ENCODE data around the gene ANKMY1.

The ANKMY1 gene

GRCh38 chr2:240460781-240461431 is 96.9 kb downstream of the ANKMY1 start:
- H3K4me3 ChIP-seq (replicated peaks; ENCODE audit: low read depth, low read length), result no peak overlapping the region
- DNase-seq (ENCODE audit: extremely low read depth, low read depth), result no peak
- peak; percentile 15 for TF ChIP-seq CTCF (IDR thresholded peaks at IDR 0.05; ENCODE audit: low read depth, low read length, missing control alignments)

GRCh38 chr2:240460253-240460711 is 97.5 kb downstream of the ANKMY1 start:
- H3K4me3 ChIP-seq (replicated peaks; ENCODE audit: low read depth, low read length), result no peak overlapping the region
- TF ChIP-seq CTCF (IDR thresholded peaks at IDR 0.05; ENCODE audit: low read depth, low read length, missing control alignments), result no peak

GRCh38 chr2:240459401-240460252 is 98.2 kb downstream of the ANKMY1 start:
- no peak overlapping the region for H3K4me3 ChIP-seq (replicated peaks; ENCODE audit: low read depth, low read length)
- no peak for DNase-seq (ENCODE audit: extremely low read depth, low read depth)
- no peak for TF ChIP-seq CTCF (IDR thresholded peaks at IDR 0.05; ENCODE audit: low read depth, low read length, missing control alignments)

More at GRCh38 chr2:240460253-240460711, 97.5 kb downstream of the ANKMY1 start:
- no peak for DNase-seq (ENCODE audit: extremely low read depth, low read depth)

GRCh38 chr2:240458900-240459391 is 98.8 kb downstream of the ANKMY1 start:
- TF ChIP-seq CTCF (IDR thresholded peaks at IDR 0.05; ENCODE audit: low read depth, low read length, missing control alignments), result no peak
- no peak for DNase-seq (ENCODE audit: extremely low read depth, low read depth)
- H3K4me3 ChIP-seq (replicated peaks; ENCODE audit: low read depth, low read length), result no peak overlapping the region

GRCh38 chr2:240458044-240458899 is 99.5 kb downstream of the ANKMY1 start:
- TF ChIP-seq CTCF (IDR thresholded peaks at IDR 0.05; ENCODE audit: low read depth, low read length, missing control alignments), result no peak
- no peak for DNase-seq (ENCODE audit: extremely low read depth, low read depth)
- H3K4me3 ChIP-seq (replicated peaks; ENCODE audit: low read depth, low read length), result no peak overlapping the region
